Sigmoid colon (tissue), 4 donors: ENCODE results near the gene RAP1GAP.

ENCODE experiments used
- EP300 ChIP-seq, 4 donors: sonication (generic); formaldehyde crosslinking; IDR thresholded peaks; one replicate each; pipeline ENCODE4 v1.6.1; 2017; ENCODE audit warnings: antibody characterized with exemption in 4 of 4
- POLR2A ChIP-seq, 2 donors: fragments of 450-650 bp; IDR thresholded peaks; one replicate each; pipeline ENCODE4 v1.6.1; 2016; ENCODE audit warnings: antibody characterized with exemption in 2 of 2, mild to moderate bottlenecking in 2 of 2, moderate library complexity in 2 of 2
- TF ChIP-seq, protein P1 (sequence below), 4 experiments: fragments of 450-650 bp in 3 of 4; fragments of 200-600 bp in 1 of 4; IDR thresholded peaks; one replicate each; pipeline ENCODE4 v1.5.1; 2016 to 2019; ENCODE audit warnings: antibody characterized with exemption in 4 of 4, mild to moderate bottlenecking in 3 of 4, moderate library complexity in 2 of 4

DNA sequence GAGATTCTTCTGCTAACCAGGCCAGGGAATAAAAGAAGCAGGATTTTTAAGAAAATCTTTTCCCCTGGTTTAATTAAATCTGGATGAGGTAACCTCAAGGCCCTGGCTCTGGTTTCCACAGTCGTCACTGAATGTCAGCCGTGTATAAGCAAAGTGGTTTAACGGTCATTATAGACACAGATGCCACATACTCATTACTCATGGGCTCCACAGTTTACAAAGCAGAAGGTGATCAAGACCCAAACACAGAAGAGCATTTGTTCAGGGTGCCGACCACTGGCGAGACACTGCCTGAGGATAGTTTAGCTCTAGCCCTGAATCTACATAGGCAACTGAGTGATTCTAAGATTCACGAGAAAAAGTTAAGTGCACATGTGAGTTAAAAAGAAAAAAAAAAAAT lies 27.8 kb upstream of the RAP1GAP start:
- TF ChIP-seq EP300 (IDR thresholded peaks at IDR 0.05) (no peak), POLR2A (IDR thresholded peaks at IDR 0.05) (no peak)
- TF ChIP-seq, protein P1, sequence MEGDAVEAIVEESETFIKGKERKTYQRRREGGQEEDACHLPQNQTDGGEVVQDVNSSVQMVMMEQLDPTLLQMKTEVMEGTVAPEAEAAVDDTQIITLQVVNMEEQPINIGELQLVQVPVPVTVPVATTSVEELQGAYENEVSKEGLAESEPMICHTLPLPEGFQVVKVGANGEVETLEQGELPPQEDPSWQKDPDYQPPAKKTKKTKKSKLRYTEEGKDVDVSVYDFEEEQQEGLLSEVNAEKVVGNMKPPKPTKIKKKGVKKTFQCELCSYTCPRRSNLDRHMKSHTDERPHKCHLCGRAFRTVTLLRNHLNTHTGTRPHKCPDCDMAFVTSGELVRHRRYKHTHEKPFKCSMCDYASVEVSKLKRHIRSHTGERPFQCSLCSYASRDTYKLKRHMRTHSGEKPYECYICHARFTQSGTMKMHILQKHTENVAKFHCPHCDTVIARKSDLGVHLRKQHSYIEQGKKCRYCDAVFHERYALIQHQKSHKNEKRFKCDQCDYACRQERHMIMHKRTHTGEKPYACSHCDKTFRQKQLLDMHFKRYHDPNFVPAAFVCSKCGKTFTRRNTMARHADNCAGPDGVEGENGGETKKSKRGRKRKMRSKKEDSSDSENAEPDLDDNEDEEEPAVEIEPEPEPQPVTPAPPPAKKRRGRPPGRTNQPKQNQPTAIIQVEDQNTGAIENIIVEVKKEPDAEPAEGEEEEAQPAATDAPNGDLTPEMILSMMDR (IDR thresholded peaks at IDR 0.05) = no peak
